Measurements from ENCODE around the gene SLC17A7. TPM values are rescaled to one million over a fixed set of nuclear protein-coding genes. Genes with fewer than 3 reads are reported as not detected.

SLC17A7 gene
- total and polyA plus RNA-seq, 2 of the 13 experiments (the other 11 are each of a cell fraction or from before 2014, with no cell fraction given), result 0.32 TPM; not detected in 1

GRCh38 chr19:49487277-49488045, 46.1 kb upstream of the SLC17A7 start, which contains the start of gene RPL13A (continued):
- peak; percentile 79 for TF ChIP-seq THRA (CRISPR knock-in tag; IDR thresholded peaks at IDR 0.05; ENCODE audit: borderline replicate concordance)
- peak; percentile 72; the same call in 1 of the 2 replicates for TF ChIP-seq MAX (IDR thresholded peaks at IDR 0.05)
- TF ChIP-seq NR2F2 (IDR thresholded peaks at IDR 0.05; ENCODE audit: borderline replicate concordance, low read depth), result peak; percentile 57; the same call in 1 of the 2 replicates
- no peak for TF ChIP-seq FOXO1 (CRISPR knock-in tag; IDR thresholded peaks at IDR 0.05)
- TF ChIP-seq ZNF672 (CRISPR knock-in tag; IDR thresholded peaks at IDR 0.05), result no peak
- TF ChIP-seq RBM39 (IDR thresholded peaks at IDR 0.05; ENCODE audit: low read depth, low read length, poor library complexity, severe bottlenecking), result peak; percentile 76
- peak; percentile 99 for TF ChIP-seq THAP7 (CRISPR knock-in tag; IDR thresholded peaks at IDR 0.05)
- peak; percentile 35; the same call in 1 of the 2 replicates for TF ChIP-seq NKX3-1 (CRISPR knock-in tag; IDR thresholded peaks at IDR 0.05)
- TF ChIP-seq ZNF431 (CRISPR knock-in tag; IDR thresholded peaks at IDR 0.05; ENCODE audit: borderline replicate concordance, low read depth), result no peak
- TF ChIP-seq ZNF414 (CRISPR knock-in tag; IDR thresholded peaks at IDR 0.05), result peak; percentile 60
- no peak for TF ChIP-seq TCF12 (IDR thresholded peaks at IDR 0.05)
- TF ChIP-seq TCF12 (CRISPR knock-in tag; IDR thresholded peaks at IDR 0.05), result 0 out of 2 replicates have a peak, but pooled peaks have one; percentile 53
- TF ChIP-seq ZBTB4 (CRISPR knock-in tag; IDR thresholded peaks at IDR 0.05; ENCODE audit: borderline replicate concordance), result peak; percentile 75; the same call in 1 of the 2 replicates
- peak; percentile 90 for TF ChIP-seq GMEB1 (CRISPR knock-in tag; IDR thresholded peaks at IDR 0.05; ENCODE audit: borderline replicate concordance)
